NB4 (cell line): Measurements from ENCODE around the gene CLTCL1.

Source experiments
- DNase-seq: peaks from one replicate; pipeline ENCODE4 v3.0.0; 2010; ENCODE audit warnings: low read depth
- H3K4me3 ChIP-seq: one replicate; pipeline ENCODE4 v1.5.1; 2011; ENCODE audit warnings: mild to moderate bottlenecking, low read depth, low read length, moderate library complexity
- CTCF ChIP-seq: IDR thresholded peaks from one replicate; pipeline ENCODE4 v1.5.1; 2012; ENCODE audit warnings: low read depth, low read length
- MAX ChIP-seq: IDR thresholded peaks from 2 replicates; pipeline ENCODE4 v1.6.1; 2011; ENCODE audit warnings: low read depth, low read length
- MYC ChIP-seq: IDR thresholded peaks from 2 replicates; pipeline ENCODE4 v1.6.1; 2011; ENCODE audit warnings: low read depth, low read length
- POLR2A ChIP-seq: IDR thresholded peaks from 2 replicates; pipeline ENCODE4 v1.6.1; 2011; ENCODE audit warnings: mild to moderate bottlenecking; ENCODE audit not compliant: insufficient read length; ENCODE audit errors: extremely low read depth

CLTCL1 gene

GRCh38 chr22:19175026-19175601 is 116.4 kb downstream of the CLTCL1 start:
- no peak for TF ChIP-seq CTCF
- TF ChIP-seq MYC, result no peak
- TF ChIP-seq MAX, result no peak
- no peak for TF ChIP-seq POLR2A
- DNase-seq, result no peak
- H3K4me3 ChIP-seq, result no peak overlapping the region

DNA sequence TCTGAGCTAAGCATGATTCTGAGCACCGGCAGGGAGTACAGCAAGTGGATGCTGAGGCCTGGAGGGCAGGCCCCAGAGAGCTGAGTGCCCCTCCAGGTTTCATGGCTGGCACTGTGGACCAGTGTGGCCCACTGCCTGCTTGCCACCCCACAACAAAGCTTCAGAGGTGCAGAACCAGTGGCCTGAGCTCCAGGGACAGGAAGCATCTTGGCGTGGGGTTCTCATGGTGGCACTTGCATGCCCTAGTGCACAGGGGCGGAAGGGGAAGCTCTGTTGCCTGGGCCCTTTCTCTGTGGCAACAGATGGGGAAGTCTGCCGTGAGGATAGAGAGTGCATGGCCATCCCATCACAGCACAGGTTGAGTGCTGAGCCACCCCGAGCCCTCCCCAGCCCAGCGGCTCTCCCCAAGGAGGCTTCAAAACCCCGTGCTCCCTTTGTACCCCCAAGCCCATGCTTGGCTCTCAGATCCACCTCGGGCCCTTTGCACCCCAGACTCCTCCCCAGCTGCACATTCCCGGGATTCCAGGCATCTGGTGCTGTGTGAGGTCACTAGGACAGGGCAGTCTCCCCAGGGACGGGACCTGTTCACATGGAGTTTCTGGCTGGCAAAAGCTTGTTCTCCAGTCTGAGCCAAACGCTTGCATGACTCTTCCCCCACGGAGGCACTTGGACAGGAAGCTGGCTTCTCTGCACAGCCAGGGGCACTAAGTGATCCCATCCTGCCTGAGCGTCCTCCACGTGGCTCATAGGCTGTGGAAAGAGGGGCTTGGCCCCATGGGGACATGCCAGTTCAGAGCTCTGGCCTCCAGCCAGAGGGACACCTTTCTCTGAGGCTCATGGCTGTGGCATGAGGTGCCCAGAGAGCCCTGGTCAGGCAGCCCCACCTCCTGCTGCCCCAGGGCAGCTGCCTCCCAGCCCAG is 117.2 kb downstream of the CLTCL1 start:
- H3K4me3 ChIP-seq, result no peak overlapping the region
- TF ChIP-seq MAX (no peak), POLR2A (no peak), MYC (no peak), CTCF (no peak)
- DNase-seq, result peak; percentile 56

DNA sequence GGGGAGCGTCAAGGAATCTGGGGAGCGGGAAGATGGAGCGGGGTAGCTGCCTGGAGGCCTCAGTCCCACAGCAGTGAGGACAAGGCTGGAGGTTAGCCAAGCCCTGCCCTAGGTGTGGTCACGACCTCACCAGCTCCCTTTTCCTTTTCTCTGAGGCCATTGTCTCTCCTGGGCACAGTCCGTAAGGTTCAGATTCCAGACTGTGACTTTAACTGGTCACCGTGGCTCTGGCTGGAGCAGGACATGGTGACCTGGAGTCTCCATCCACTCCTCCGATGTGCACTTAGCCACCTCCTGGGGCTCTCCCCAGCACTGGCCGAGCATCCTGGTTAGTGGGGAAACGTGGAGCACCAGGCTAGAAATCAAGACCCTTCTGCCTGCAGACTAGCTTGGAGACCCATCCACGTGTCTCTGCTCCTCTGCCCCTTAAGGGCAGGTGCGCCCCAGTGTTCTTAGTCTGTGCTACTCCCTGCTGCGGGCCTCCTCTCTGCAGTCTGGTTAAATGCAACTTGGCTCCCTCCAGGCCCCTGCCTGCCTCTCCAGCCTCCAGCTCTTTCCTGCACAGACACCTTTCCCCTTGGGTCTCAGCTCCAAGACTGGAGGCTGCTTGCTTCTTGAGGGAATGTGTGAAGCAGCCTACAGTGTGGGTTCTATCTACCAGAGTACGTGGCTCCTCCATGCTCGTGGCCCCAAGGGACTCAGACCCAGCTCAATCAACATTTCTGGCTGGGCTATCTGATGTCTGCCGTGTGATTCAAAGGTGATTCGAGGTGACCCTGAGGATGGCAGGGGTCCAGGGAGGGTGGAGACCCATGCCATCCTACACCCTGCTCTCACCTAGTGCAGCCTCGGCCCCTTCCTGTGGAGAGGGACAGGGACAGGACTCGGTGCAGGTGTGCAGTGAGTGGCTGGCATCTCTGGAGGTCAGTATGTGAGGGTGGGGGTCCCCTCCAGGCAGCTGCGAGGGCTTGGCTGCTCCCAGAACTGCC is 118.2 kb downstream of the CLTCL1 start:
- DNase-seq, result no peak
- TF ChIP-seq CTCF (no peak), MAX (no peak), POLR2A (no peak), MYC (no peak)
- H3K4me3 ChIP-seq, result peak overlapping the region; percentile 84

- H3K4me3 ChIP-seq, result peak overlapping the region; percentile 84
- TF ChIP-seq MYC, result no peak
- no peak for DNase-seq
Observed at GRCh38 chr22:19172213-19173046, 119.1 kb downstream of the CLTCL1 start.

DNA sequence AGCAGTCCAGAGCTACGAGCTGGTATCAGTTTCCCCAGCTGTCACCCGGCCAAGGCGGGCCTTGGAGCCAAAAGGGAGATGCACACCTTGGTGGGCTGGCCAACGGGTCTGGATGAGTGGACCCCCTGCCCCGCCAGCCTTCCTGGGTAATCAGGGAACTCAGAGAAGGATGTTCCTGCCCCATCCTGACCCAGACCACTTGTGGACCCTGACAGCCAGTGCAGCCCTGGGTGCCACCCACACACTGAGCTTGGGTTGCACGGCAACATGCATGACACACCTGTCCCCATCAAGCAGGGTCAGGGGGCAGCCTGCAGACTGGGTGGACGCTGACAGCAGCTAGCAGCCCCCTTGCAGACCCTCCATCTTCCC is 121.6 kb downstream of the CLTCL1 start:
- TF ChIP-seq MYC (no peak), MAX (no peak), CTCF (no peak), POLR2A (no peak)

More for the DNA sequence above, 121.6 kb downstream of the CLTCL1 start:
- H3K4me3 ChIP-seq, result no peak overlapping the region
- DNase-seq, result no peak
